ENCODE data around the gene EIF3I.
A peak's percentile ranks its signal among the peaks of the same experiment; 100 is the strongest.

EIF3I gene

DNA sequence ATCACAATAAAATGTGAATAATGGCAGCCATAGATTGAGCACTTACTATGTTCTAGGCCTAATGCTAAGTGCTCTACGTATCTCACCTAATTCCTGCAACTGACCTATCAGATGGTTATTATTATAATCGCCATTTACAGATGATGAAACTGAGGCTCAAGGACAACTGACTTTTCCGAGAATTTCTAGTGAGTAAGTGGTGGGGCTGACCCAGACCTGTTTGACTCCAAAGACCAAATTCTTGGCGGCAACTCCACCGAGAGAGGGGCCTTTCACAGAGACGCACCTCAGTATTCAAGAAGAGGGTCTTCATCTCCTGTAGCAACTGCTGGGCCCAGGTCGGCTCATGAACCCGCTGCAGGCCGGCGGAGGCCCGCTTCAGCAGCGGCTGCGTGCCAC is 627 bp upstream of the EIF3I start:
- Histone ChIP-seq H3K9ac (ENCODE audit: low read length) (peak overlapping the region; percentile 99), H3K4me3 (ENCODE audit: low read length) (peak overlapping the region; percentile 94), H3K9me3 (ENCODE audit: control insufficient read depth, low read length) (no peaks in the 10 kb centered on the region), H3K4me1 (ENCODE audit: control insufficient read depth, insufficient read depth, low read length) (peaks cover 27% of the 10 kb centered on the region), H3K27me3 (ENCODE audit: control insufficient read depth, insufficient read depth, low read length) (no peaks in the 10 kb centered on the region), H3K36me3 (ENCODE audit: control insufficient read depth, insufficient read depth, low read length) (no peaks in the 10 kb centered on the region)

DNA sequence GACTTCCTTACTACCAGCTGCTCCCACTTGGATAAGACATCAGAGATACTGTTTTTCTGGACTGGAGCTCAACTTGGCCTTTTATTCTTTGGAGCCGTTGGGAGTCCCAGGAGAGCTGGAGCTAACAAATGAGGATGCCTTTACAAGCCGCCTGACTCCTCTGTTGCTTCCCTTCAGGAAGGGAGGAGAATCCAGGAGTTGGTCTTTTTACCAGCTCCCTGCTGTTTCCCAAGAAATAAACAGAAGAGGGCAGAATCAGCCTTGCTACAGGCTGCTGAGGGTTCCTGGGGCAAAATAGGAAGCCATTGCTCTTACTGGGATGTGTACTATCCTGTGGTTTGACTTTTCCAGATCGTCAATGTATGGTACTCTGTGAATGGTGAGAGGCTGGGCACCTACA is 1.5 kb downstream of the EIF3I start:
- Histone ChIP-seq H3K4me1 (ENCODE audit: control insufficient read depth, insufficient read depth, low read length) (peaks cover 24% of the 10 kb centered on the region), H3K36me3 (ENCODE audit: control insufficient read depth, insufficient read depth, low read length) (no peaks in the 10 kb centered on the region), H3K4me3 (ENCODE audit: low read length) (no peak overlapping the region), H3K9me3 (ENCODE audit: control insufficient read depth, low read length) (no peaks in the 10 kb centered on the region), H3K27me3 (ENCODE audit: control insufficient read depth, insufficient read depth, low read length) (no peaks in the 10 kb centered on the region), H3K9ac (ENCODE audit: low read length) (no peak overlapping the region)

DNA sequence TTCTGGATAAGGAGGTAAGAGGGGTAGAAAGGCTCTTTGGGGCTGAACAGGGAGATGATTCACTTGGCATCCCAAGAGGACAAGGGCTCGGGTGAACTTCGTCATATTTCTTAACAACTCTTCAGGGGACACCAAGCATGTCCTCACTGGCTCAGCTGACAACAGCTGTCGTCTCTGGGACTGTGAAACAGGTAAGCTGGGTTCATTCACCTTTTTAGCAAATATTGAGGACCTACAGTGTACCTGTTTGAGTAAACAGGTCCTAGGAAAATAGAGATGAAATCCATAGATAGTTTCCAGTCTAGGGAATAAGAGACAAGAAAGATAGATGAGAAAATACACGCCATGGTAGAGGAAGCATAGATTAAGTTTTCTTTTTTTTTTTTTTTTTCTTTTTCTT is 2.1 kb downstream of the EIF3I start:
- H3K4me1 ChIP-seq (ENCODE audit: control insufficient read depth, insufficient read depth, low read length), result peaks cover 24% of the 10 kb centered on the region
- H3K27me3 ChIP-seq (ENCODE audit: control insufficient read depth, insufficient read depth, low read length), result no peaks in the 10 kb centered on the region
- no peaks in the 10 kb centered on the region for H3K36me3 ChIP-seq (ENCODE audit: control insufficient read depth, insufficient read depth, low read length)
- no peaks in the 10 kb centered on the region for H3K9me3 ChIP-seq (ENCODE audit: control insufficient read depth, low read length)
- H3K9ac ChIP-seq (ENCODE audit: low read length), result no peak overlapping the region
- H3K4me3 ChIP-seq (ENCODE audit: low read length), result no peak overlapping the region

DNA sequence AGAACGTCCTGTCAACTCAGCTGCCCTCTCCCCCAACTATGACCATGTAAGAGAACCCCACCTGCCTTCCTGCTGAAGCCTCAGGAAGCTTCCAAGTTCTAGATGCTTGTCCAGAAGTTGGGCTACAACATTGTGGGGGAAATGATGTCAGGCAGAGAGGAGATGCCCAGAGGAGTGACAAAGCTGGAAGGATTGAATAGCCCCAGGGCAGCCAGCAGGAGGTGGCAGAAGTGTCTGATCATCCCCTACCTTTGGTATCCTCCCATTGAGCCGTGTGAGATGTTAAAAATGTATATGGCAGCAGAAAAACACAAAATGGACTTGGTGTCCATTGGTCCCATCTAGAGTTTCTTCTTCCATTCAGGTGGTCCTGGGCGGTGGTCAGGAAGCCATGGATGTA is 6.6 kb downstream of the EIF3I start:
- Histone ChIP-seq H3K27me3 (ENCODE audit: control insufficient read depth, insufficient read depth, low read length) (no peaks in the 10 kb centered on the region), H3K9me3 (ENCODE audit: control insufficient read depth, low read length) (no peaks in the 10 kb centered on the region), H3K36me3 (ENCODE audit: control insufficient read depth, insufficient read depth, low read length) (no peaks in the 10 kb centered on the region), H3K4me1 (ENCODE audit: control insufficient read depth, insufficient read depth, low read length) (peaks cover 4% of the 10 kb centered on the region), H3K9ac (ENCODE audit: low read length) (no peak overlapping the region), H3K4me3 (ENCODE audit: low read length) (no peak overlapping the region)

DNA sequence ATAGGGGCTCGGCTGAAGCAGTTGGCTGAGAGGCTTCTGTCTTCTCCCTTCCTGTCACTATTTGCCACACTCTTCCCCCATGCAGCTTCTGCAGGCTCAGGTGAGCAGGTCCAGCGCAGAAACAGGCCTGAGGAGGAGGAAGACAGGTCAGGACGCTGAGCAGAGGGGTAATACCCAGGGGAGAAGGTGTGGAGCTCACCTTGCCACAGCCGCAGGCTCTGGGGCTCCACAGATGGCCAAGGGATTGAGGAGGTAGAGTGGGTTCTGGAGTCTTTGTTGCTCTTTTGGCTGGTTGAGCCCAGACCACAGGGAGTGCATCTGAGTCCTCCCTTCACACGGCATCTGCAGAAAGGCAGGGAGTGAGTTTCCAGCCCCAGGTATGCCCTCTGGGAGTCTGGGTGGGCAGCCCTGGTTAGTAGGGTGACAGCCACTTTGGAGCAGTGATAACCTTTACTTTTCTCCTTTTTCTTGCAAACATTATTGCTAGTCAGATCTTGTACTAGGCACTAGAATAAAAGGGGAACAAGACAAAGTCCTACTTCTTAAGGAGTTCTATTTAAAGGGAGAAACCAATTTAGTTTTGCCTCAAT is 9.7 kb downstream of the EIF3I start:
- H3K36me3 ChIP-seq (ENCODE audit: control insufficient read depth, insufficient read depth, low read length), result no peaks in the 10 kb centered on the region
- H3K27me3 ChIP-seq (ENCODE audit: control insufficient read depth, insufficient read depth, low read length), result no peaks in the 10 kb centered on the region
- no peaks in the 10 kb centered on the region for H3K4me1 ChIP-seq (ENCODE audit: control insufficient read depth, insufficient read depth, low read length)
- no peak overlapping the region for H3K9ac ChIP-seq (ENCODE audit: low read length)
- H3K9me3 ChIP-seq (ENCODE audit: control insufficient read depth, low read length), result no peaks in the 10 kb centered on the region
- no peak overlapping the region for H3K4me3 ChIP-seq (ENCODE audit: low read length)

DNA sequence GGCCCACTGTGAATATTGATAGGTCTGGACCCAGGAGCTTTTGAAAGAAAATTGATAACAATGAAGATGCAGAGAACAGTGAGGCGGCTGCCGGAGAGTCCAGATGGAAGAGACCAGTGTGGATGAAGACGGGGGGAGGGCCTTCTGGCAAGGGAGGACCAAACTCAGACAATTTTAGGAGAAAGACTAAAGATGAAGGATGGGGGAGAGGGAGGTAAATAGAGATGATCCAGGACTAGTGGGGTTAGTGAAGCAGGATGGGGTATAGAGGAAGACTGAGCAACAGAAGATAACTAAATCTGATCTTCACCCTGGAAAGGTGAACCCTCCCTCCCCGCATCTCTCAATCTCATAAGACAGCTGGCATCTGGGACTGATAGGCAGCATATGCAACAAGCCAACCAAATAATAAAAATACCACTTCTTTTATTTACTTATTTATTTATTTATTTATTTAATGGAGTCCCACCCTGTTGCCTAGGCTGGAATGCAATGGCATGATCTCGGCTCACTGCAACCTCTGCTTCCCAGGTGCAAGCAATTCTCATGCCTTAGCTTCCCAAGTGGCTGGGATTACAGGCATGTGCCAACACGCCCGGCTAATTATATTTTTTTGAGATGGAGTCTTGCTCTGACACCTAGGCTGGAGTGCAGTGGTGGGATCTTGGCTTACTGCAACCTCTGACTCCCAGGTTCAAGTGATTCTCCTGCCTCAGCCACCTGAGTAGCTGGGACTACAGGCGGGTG is 10.5 kb downstream of the EIF3I start:
- Histone ChIP-seq H3K4me1 (ENCODE audit: control insufficient read depth, insufficient read depth, low read length) (no peaks in the 10 kb centered on the region), H3K9me3 (ENCODE audit: control insufficient read depth, low read length) (no peaks in the 10 kb centered on the region), H3K9ac (ENCODE audit: low read length) (no peak overlapping the region), H3K36me3 (ENCODE audit: control insufficient read depth, insufficient read depth, low read length) (no peaks in the 10 kb centered on the region), H3K4me3 (ENCODE audit: low read length) (no peak overlapping the region), H3K27me3 (ENCODE audit: control insufficient read depth, insufficient read depth, low read length) (no peaks in the 10 kb centered on the region)

DNA sequence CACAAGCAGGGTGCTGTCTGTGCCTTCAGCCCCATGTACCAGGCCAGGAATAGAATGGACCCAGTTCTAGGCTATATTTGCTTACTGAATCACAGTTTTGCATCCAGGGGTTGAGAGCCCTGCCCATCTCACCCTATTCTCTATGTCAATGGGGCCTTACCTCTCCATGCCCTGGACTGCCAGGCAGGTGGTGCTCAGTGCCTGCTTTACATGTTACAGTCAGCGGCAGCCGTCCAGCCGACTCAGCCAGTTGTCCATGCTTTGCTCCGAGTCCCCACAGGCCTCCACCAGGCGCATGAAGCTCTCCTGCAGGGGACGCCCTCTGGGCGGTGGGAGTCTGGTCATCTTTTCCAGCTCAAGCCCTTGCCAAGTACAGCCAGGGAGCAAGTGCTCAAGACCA is 12.6 kb downstream of the EIF3I start:
- no peak overlapping the region for H3K4me3 ChIP-seq (ENCODE audit: low read length)
- H3K9me3 ChIP-seq (ENCODE audit: control insufficient read depth, low read length), result no peaks in the 10 kb centered on the region
- H3K4me1 ChIP-seq (ENCODE audit: control insufficient read depth, insufficient read depth, low read length), result no peaks in the 10 kb centered on the region
- no peaks in the 10 kb centered on the region for H3K36me3 ChIP-seq (ENCODE audit: control insufficient read depth, insufficient read depth, low read length)
- H3K27me3 ChIP-seq (ENCODE audit: control insufficient read depth, insufficient read depth, low read length), result no peaks in the 10 kb centered on the region
- H3K9ac ChIP-seq (ENCODE audit: low read length), result no peak overlapping the region

DNA sequence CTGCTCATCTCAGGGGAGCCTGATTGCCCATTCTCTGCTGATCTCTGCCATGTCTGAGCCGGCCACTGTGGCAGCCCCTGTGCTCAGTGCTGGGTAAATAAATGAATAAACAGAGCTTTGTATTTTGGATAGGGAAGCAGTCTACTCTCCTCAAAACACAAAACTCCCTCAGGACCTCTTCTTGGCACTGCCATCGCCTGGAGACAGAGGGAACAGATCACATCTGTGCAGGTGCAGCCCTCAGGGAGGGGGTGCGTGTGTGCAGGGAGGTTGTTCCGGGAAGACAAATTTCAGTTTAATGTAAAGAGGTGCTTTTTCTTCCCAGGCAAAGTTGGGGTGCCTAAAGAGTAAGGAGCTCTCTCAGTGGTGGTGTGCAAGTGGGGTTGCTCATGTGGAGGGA is 17.1 kb downstream of the EIF3I start:
- Histone ChIP-seq H3K9me3 (ENCODE audit: control insufficient read depth, low read length) (no peaks in the 10 kb centered on the region), H3K27me3 (ENCODE audit: control insufficient read depth, insufficient read depth, low read length) (no peaks in the 10 kb centered on the region), H3K9ac (ENCODE audit: low read length) (no peak overlapping the region), H3K4me3 (ENCODE audit: low read length) (no peak overlapping the region), H3K4me1 (ENCODE audit: control insufficient read depth, insufficient read depth, low read length) (peaks cover 6% of the 10 kb centered on the region), H3K36me3 (ENCODE audit: control insufficient read depth, insufficient read depth, low read length) (no peaks in the 10 kb centered on the region)

DNA sequence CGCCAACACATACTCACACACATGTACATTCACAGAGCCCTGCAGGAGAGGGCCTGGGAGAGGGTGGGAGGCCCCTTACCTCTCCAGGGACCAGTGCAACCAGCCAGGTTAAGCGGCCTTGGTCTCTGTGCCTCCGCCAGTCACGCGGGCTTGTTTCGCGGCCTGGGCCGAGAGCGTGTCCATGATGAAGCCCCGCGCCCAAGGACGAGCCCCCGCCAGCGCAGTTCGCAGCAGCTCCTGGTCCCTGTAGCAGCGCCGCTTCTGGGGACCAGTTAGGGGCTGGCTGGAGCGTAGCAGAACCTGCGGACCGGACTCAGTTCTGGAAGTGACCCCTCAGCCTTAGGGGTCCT is 17.6 kb downstream of the EIF3I start:
- peak overlapping the region; percentile 68 for H3K9ac ChIP-seq (ENCODE audit: low read length)
- H3K4me3 ChIP-seq (ENCODE audit: low read length), result peak overlapping the region; percentile 70
- H3K9me3 ChIP-seq (ENCODE audit: control insufficient read depth, low read length), result no peaks in the 10 kb centered on the region
- no peaks in the 10 kb centered on the region for H3K36me3 ChIP-seq (ENCODE audit: control insufficient read depth, insufficient read depth, low read length)
- H3K4me1 ChIP-seq (ENCODE audit: control insufficient read depth, insufficient read depth, low read length), result peaks cover 6% of the 10 kb centered on the region
- no peaks in the 10 kb centered on the region for H3K27me3 ChIP-seq (ENCODE audit: control insufficient read depth, insufficient read depth, low read length)

DNA sequence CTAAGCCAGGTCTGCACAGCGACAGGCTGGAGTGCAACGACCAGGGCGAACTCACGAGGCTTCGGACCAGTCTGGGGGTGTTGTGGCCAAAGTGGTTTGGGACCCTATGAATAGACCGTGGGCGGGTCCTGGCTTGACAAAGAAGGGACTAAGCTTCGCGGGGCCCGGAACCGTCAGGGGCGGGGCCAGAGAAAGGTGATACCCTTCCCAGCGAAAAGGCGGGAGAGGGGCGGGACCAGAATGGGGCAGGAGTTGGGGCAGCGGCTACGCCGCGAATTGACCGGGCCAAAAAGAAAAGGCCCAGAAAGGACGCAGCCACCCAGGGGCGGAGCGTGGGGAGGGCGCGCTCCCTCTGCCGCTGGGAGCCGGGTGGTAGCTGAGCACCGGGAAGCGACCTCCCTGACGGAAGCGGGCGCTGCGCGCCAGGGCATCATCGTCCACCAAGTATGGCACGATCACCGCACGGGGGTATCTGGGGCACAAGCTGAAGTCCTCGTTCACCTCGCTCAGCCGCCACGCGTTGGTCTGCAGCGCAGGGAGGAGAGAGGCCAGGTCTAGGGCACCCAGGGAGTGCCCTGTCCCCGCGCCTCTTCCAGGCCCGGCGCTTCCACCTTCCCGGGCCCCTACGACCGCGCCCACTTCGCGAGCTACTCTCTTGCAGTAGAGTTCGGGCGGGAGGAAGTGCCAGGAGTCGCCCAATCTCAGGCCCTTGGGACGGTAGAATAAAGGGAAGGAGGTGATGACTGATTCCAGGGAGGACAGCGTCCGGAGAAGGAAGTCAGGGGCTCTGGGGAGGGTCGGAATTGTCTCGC is 18.1 kb downstream of the EIF3I start:
- Histone ChIP-seq H3K4me3 (ENCODE audit: low read length) (peak overlapping the region; percentile 70), H3K27me3 (ENCODE audit: control insufficient read depth, insufficient read depth, low read length) (no peaks in the 10 kb centered on the region), H3K4me1 (ENCODE audit: control insufficient read depth, insufficient read depth, low read length) (peaks cover 6% of the 10 kb centered on the region), H3K36me3 (ENCODE audit: control insufficient read depth, insufficient read depth, low read length) (no peaks in the 10 kb centered on the region), H3K9me3 (ENCODE audit: control insufficient read depth, low read length) (no peaks in the 10 kb centered on the region), H3K9ac (ENCODE audit: low read length) (peak overlapping the region; percentile 68)

DNA sequence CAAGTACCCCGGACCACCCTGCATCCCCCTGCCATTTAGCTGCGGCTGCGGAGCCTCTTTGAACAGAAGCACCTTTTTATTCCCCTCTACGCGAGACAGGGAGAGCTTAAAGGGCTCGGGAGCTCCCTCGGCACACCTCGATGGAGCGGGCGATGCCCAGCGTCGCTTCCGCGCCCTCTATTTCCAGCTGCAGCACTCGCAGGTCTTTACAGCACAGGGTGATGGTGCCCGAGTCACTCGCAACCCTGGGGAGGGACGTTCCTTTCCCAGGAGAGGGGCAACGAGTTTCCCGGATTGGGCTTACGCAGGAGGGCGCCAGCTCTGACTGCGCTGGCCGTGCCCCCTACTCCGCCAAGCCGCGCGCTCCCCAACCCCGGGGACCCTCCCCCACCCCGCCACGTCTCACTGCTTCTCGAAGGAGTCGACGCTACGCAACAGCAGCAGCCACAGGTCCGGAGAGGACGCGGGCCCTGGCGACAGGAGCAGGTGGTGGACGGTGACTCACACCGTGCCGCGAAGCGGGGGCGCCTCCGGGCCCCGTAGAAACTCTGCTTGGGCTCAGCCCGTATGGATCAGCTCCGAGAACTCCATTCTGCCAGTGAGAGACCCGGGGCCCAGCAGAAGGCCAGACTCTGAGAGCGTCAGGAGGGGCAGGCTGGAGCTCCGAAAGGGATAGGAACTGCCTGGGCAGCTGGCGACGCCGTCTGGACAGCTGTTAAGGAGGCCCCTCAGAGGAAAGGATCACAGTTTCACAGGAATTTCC is 19.0 kb downstream of the EIF3I start:
- Histone ChIP-seq H3K9me3 (ENCODE audit: control insufficient read depth, low read length) (no peaks in the 10 kb centered on the region), H3K9ac (ENCODE audit: low read length) (peak overlapping the region; percentile 68), H3K27me3 (ENCODE audit: control insufficient read depth, insufficient read depth, low read length) (no peaks in the 10 kb centered on the region), H3K36me3 (ENCODE audit: control insufficient read depth, insufficient read depth, low read length) (no peaks in the 10 kb centered on the region), H3K4me3 (ENCODE audit: low read length) (peak overlapping the region; percentile 70), H3K4me1 (ENCODE audit: control insufficient read depth, insufficient read depth, low read length) (peaks cover 6% of the 10 kb centered on the region)

Measured in mucosa of stomach (tissue), 1 donor.